GM12878 (cell line): Measurements from ENCODE around the gene LRP1B. TPM values are rescaled to one million over a fixed set of nuclear protein-coding genes. Genes with fewer than 3 reads are reported as not detected.

Experiments used
- ATAC-seq: fragments of 200-7000 bp; cut with Tn5 transposase; 3 replicates; pipeline ENCODE4 v1.9.1; 2020; ENCODE audit warnings: mild to moderate bottlenecking, moderate library complexity
- BruUV-seq: library from RNA; stranded (reverse); fragments of 400-500 nt; replicated peaks from 2 replicates; lab custom pipeline; 2021; lab: Mats Ljungman, UMichigan
- CTCF ChIA-PET: fragments of 300-600 bp; sonication (Branson Sonifier 250); formaldehyde crosslinking; extraction: SDS; loops from one replicate; lab custom pipeline; 2021; ENCODE audit warnings: inconsistent platforms; lab: Yijun Ruan, JAX
- POLR2A ChIA-PET: fragments of 350-600 bp; formaldehyde crosslinking; extraction: SDS; loops from one replicate; lab custom pipeline; 2021; ENCODE audit warnings: inconsistent platforms; lab: Charles Lee
- RAD21 ChIA-PET: fragments of 300-600 bp; sonication (Branson Sonifier 250); formaldehyde crosslinking; loops from one replicate; lab custom pipeline; 2023; ENCODE audit warnings: antibody characterized with exemption; ENCODE audit not compliant: unreplicated experiment; lab: Charles Lee
- SMC1A ChIA-PET: fragments of 300-600 bp; sonication (Branson Sonifier 250); formaldehyde crosslinking; loops from one replicate; lab custom pipeline; 2023; ENCODE audit not compliant: unreplicated experiment, uncharacterized antibody; lab: Charles Lee
- DNase-seq: peaks from one replicate; pipeline ENCODE4 v3.0.0-alpha.2; 2011; ENCODE audit warnings: low read depth, low spot score
- FAIRE-seq: peaks from 3 replicates; lab custom pipeline; 2011; peaks lifted over from hg19 to GRCh38; lab: Jason Lieb, UNC
- H2AFZ ChIP-seq: 2 replicates; pipeline ENCODE4 v1.6.0; 2011; ENCODE audit warnings: low read depth, low read length, control low read depth; ENCODE audit not compliant: control insufficient read depth
- H3K27ac ChIP-seq: 2 replicates; pipeline ENCODE4 v1.5.1; 2011; ENCODE audit warnings: control low read depth; ENCODE audit not compliant: control insufficient read depth, insufficient read depth
- H3K27me3 ChIP-seq, 2 experiments: replicated peaks in 1 of 2; 2 replicates each; pipeline versions ENCODE4 v1.6.0 to v1.6.1; 2011; ENCODE audit warnings: low read length in 1 of 2; ENCODE audit not compliant: control insufficient read depth in 2 of 2, insufficient read depth in 2 of 2
- H3K36me3 ChIP-seq, 2 experiments: 2 replicates each; pipeline ENCODE4 v1.5.1; 2011; ENCODE audit warnings: low read length in 1 of 2; ENCODE audit not compliant: control insufficient read depth in 2 of 2, insufficient read depth in 2 of 2
- H3K4me1 ChIP-seq: 2 replicates; pipeline ENCODE4 v1.6.1; 2011; ENCODE audit warnings: mild to moderate bottlenecking, low read length, moderate library complexity, mixed read lengths; ENCODE audit not compliant: control insufficient read depth, insufficient read depth
- H3K4me2 ChIP-seq: 2 replicates; pipeline ENCODE4 v1.6.0; 2011; ENCODE audit warnings: control low read depth; ENCODE audit not compliant: control insufficient read depth, insufficient read depth
- H3K4me3 ChIP-seq: fragments of 200-600 bp; sonication (generic); 2 replicates; pipeline ENCODE4 v1.5.1; 2016
- H3K79me2 ChIP-seq: 2 replicates; pipeline ENCODE4 v1.6.0; 2011; ENCODE audit warnings: low read length; ENCODE audit not compliant: control insufficient read depth, insufficient read depth
- H3K9ac ChIP-seq: 2 replicates; pipeline ENCODE4 v1.8.0; 2011; ENCODE audit warnings: low read length, control low read depth, mixed read lengths; ENCODE audit not compliant: control insufficient read depth, insufficient read depth
- H3K9me3 ChIP-seq: replicated peaks from 3 replicates; pipeline ENCODE4 v1.5.1; 2011; ENCODE audit warnings: mild to moderate bottlenecking, low read length; ENCODE audit not compliant: control insufficient read depth, insufficient read depth
- H4K20me1 ChIP-seq: 2 replicates; pipeline ENCODE4 v1.6.0; 2011; ENCODE audit not compliant: control insufficient read depth, insufficient read depth
- RUNX3 ChIP-seq: IDR thresholded peaks from 2 replicates; pipeline ENCODE4 v1.6.1; 2012; ENCODE audit warnings: low read length, inconsistent platforms
- TCF3 ChIP-seq: IDR thresholded peaks from 2 replicates; pipeline ENCODE4 v1.6.1; 2012; ENCODE audit warnings: low read depth, mild to moderate bottlenecking, low read length, borderline replicate concordance; ENCODE audit not compliant: insufficient read depth
- WGBS: methylation state at CpG from one replicate; pipeline ENCODE4 v1.1.6; 2016; ENCODE audit warnings: low lambda C conversion rate; ENCODE audit not compliant: insufficient replicate concordance, insufficient coverage; ENCODE audit errors: missing lambda C conversion rate; 5-methylcytosine and 5-hydroxymethylcytosine counted together
- in situ Hi-C: fragments of 300-500 bp; cut with MboI; formaldehyde crosslinking; loops from 9 replicates; pipeline ENCODE4 v1.14.3; 2018; ENCODE audit warnings: mixed read lengths
- intact Hi-C: fragments of 100-400 bp; cut with micrococcal nuclease; formaldehyde crosslinking; loops from one replicate; pipeline ENCODE4 v1.14.2; 2022; ENCODE audit not compliant: unreplicated experiment
- polyA plus RNA-seq, 11 experiments: library from polyadenylated mRNA; depleted of rRNA in 4 of 11; unstranded in 6 of 11; stranded (reverse) in 5 of 11; fragments of >200 nt; fragmentation: Nextera tagmentation in 4 of 11; fragmentation: Illumina TruSeq in 1 of 11; extraction: Ambion mirVana in 4 of 11; extraction: Trizol in 1 of 11; gene quantifications; 1 replicate in 1 of 11; 2 replicates in 10 of 11; pipeline versions ENCODE4 v1.2.1 to v1.2.3, GENCODE V29; 2011 to 2016; ENCODE audit warnings: inconsistent platforms in 2 of 11, missing spikeins in 2 of 11, low read depth in 1 of 11
- total RNA-seq, 4 experiments: library from RNA; depleted of rRNA in 3 of 4; stranded (reverse); fragments of >200 nt in 3 of 4; fragmentation: Illumina TruSeq in 1 of 4; extraction: Trizol in 1 of 4; gene quantifications; 2 replicates each; pipeline versions ENCODE4 v1.2.1 to v1.2.3, GENCODE V29; 2013 to 2021
- TF ChIP-seq, protein P1 (sequence below): IDR thresholded peaks from 2 replicates; pipeline ENCODE4 v1.6.1; 2011; ENCODE audit warnings: borderline replicate concordance, low read depth, mild to moderate bottlenecking, moderate library complexity, low read length; ENCODE audit not compliant: insufficient read depth, poor library complexity, severe bottlenecking
- TF ChIP-seq, protein P2 (sequence below): IDR thresholded peaks from 2 replicates; pipeline ENCODE4 v1.6.1; 2012; ENCODE audit warnings: low read length, inconsistent platforms

LRP1B gene
- total and polyA plus RNA-seq, 10 of the 15 experiments (the other 5 are each of a cell fraction or from before 2014, with no cell fraction given): under 0.01 to 0.06 (median 0.03) TPM; not detected in 5

DNA sequence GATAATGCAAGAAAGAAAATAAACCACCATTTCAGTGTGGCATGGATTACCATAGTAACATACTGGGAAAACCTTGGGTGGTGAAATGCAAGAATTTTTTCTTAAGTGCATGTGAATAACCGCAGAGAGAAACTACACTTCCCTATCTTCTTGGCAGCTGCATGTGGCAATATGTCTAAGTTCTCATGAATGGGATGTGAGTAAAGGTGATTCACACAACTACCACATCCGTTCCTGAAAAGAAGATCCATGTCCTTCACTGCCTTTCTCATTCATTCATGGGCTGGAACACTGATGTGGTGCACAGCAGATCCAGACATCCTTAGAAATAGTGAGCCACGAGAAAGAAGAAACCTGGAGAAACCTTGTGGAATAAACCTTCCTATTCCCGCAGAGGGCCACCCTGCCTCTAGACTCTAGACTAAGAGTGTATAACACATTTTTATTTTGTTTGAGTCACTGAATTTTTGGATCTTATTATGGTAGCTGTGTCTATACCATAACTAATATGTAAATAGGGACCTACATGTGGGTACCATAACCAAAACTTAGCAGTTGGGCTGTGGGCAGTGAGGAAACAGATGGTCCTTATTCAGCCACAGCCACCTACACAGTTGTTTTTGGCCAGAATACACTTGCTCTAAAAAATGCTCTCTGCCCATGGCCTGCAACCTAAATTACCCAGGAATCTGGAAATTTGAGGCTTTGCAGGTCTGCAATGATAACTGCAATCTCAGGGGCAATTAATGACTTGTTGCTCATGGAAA, 573.3 kb downstream of the LRP1B start:
- Histone ChIP-seq H3K27me3 (no peaks in the 10 kb centered on the region; a peak in 1 of 4 replicates), H3K9me3 (no peaks in the 10 kb centered on the region), H3K4me3 (no peak overlapping the region), H3K27ac (no peak overlapping the region), H3K36me3 (no peaks in the 10 kb centered on the region), H4K20me1 (no peaks in the 10 kb centered on the region), H2AFZ (no peak overlapping the region), H3K9ac (no peak overlapping the region), H3K4me2 (no peak overlapping the region), H3K4me1 (no peaks in the 10 kb centered on the region), H3K79me2 (no peaks in the 10 kb centered on the region)
- DNase-seq (no peak), ATAC-seq (no peak; the same call in 2 of the 3 replicates), FAIRE-seq (peak; percentile 7)
- TF ChIP-seq, protein P1, sequence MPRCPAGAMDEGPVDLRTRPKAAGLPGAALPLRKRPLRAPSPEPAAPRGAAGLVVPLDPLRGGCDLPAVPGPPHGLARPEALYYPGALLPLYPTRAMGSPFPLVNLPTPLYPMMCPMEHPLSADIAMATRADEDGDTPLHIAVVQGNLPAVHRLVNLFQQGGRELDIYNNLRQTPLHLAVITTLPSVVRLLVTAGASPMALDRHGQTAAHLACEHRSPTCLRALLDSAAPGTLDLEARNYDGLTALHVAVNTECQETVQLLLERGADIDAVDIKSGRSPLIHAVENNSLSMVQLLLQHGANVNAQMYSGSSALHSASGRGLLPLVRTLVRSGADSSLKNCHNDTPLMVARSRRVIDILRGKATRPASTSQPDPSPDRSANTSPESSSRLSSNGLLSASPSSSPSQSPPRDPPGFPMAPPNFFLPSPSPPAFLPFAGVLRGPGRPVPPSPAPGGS: no peak
- TF ChIP-seq TCF3 (0 out of 2 replicates have a peak, but pooled peaks have one; percentile 15), RUNX3 (peak; percentile 66)
- TF ChIP-seq, protein P2, sequence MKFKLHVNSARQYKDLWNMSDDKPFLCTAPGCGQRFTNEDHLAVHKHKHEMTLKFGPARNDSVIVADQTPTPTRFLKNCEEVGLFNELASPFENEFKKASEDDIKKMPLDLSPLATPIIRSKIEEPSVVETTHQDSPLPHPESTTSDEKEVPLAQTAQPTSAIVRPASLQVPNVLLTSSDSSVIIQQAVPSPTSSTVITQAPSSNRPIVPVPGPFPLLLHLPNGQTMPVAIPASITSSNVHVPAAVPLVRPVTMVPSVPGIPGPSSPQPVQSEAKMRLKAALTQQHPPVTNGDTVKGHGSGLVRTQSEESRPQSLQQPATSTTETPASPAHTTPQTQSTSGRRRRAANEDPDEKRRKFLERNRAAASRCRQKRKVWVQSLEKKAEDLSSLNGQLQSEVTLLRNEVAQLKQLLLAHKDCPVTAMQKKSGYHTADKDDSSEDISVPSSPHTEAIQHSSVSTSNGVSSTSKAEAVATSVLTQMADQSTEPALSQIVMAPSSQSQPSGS: peak; percentile 45; the same call in 1 of the 2 replicates
- ChIA-PET POLR2A (no interaction called here), RAD21 (no interaction called here), SMC1A (no interaction called here), CTCF (no interaction called here)
- in situ Hi-C loops: no loop called here
- 32% methylated on average over 4 of the region's 4 CpGs for WGBS
- intact Hi-C loops: loop anchor here (10.0 kb wide), 2 partner anchors 243 to 1763 kb away; no protein-coding TSS in a partner anchor
- BruUV-seq: no TSS peak
